Effector memory CD8-positive, alpha-beta T cell (primary cell): ENCODE data around the gene USP2.
A peak's percentile ranks its signal among the peaks of the same experiment; 100 is the strongest.

Experiments used
- ATAC-seq: fragments of 150-1000 bp; cut with Tn5 transposase; replicated peaks from 2 replicates; pipeline ENCODE4 v1.10.0; 2021; ENCODE audit warnings: mild to moderate bottlenecking, moderate library complexity
- DNase-seq, 3 experiments: peaks; one replicate each; pipeline ENCODE4 v3.0.0; 2021
- H3K27ac Mint-ChIP-seq, 2 donors: one replicate each; pipeline ENCODE4 v1.8.0; 2022; ENCODE audit warnings: mild to moderate bottlenecking in 2 of 2, mixed read lengths in 2 of 2, moderate library complexity in 2 of 2
- H3K27me3 Mint-ChIP-seq, 2 donors: one replicate each; pipeline ENCODE4 v1.8.0; 2022; ENCODE audit warnings: mixed read lengths in 2 of 2
- H3K36me3 Mint-ChIP-seq: one replicate; pipeline ENCODE4 v1.8.0; 2022; ENCODE audit warnings: mild to moderate bottlenecking, moderate library complexity, mixed read lengths; ENCODE audit not compliant: insufficient read depth
- H3K4me1 Mint-ChIP-seq, 2 donors: one replicate each; pipeline ENCODE4 v1.8.0; 2022; ENCODE audit warnings: low read depth in 2 of 2, mixed read lengths in 2 of 2
- H3K4me3 Mint-ChIP-seq, 2 donors: one replicate each; pipeline ENCODE4 v1.8.0; 2022; ENCODE audit warnings: mild to moderate bottlenecking in 2 of 2, mixed read lengths in 2 of 2, moderate library complexity in 2 of 2
- H3K9me3 Mint-ChIP-seq, 2 donors: one replicate each; pipeline ENCODE4 v1.8.0; 2022; ENCODE audit warnings: mixed read lengths in 2 of 2

Gene USP2

GRCh38 chr11:119337581-119338317, 43.7 kb downstream of the USP2 start:
- Mint-ChIP-seq H3K36me3 (peaks cover 15% of the 10 kb centered on the region), H3K27ac (no peak overlapping the region), H3K9me3 (no peaks in the 10 kb centered on the region), H3K4me1 (peaks cover 31 to 41% of the 10 kb centered on the region in 2 donors), H3K4me3 (no peak overlapping the region), H3K27me3 (peaks cover 23 to 40% of the 10 kb centered on the region in 2 donors)
- DNase-seq (no peak), ATAC-seq (no peak)

GRCh38 chr11:119336744-119337469, 44.6 kb downstream of the USP2 start:
- DNase-seq, result no peak
- ATAC-seq, result no peak
- peaks cover 15% of the 10 kb centered on the region for H3K36me3 Mint-ChIP-seq
- no peaks in the 10 kb centered on the region for H3K9me3 Mint-ChIP-seq
- peaks cover 19 to 32% of the 10 kb centered on the region in 2 donors for H3K27me3 Mint-ChIP-seq
- peak overlapping the region; percentile 68 to 98 for H3K4me3 Mint-ChIP-seq
- peak overlapping the region in 1 of 2 donors; percentile 56 for H3K27ac Mint-ChIP-seq
- H3K4me1 Mint-ChIP-seq, result peaks cover 31 to 41% of the 10 kb centered on the region in 2 donors

GRCh38 chr11:119335655-119336543, 45.6 kb downstream of the USP2 start:
- H3K4me1 Mint-ChIP-seq, result peaks cover 26 to 41% of the 10 kb centered on the region in 2 donors
- peak overlapping the region in 1 of 2 donors; percentile 60 for H3K27ac Mint-ChIP-seq
- DNase-seq, result no peak
- H3K27me3 Mint-ChIP-seq, result peaks cover 9 to 22% of the 10 kb centered on the region in 2 donors
- H3K4me3 Mint-ChIP-seq, result peak overlapping the region; percentile 94 to 98
- H3K9me3 Mint-ChIP-seq, result no peaks in the 10 kb centered on the region
- no peak for ATAC-seq
- peaks cover 15% of the 10 kb centered on the region for H3K36me3 Mint-ChIP-seq

GRCh38 chr11:119335091-119335654, 46.3 kb downstream of the USP2 start:
- H3K27me3 Mint-ChIP-seq, result peaks cover 12 to 23% of the 10 kb centered on the region in 2 donors
- peaks cover 15% of the 10 kb centered on the region for H3K36me3 Mint-ChIP-seq
- H3K27ac Mint-ChIP-seq, result peak overlapping the region; percentile 95 to 96
- ATAC-seq (no peak), DNase-seq (no peak)
- H3K4me3 Mint-ChIP-seq, result peak overlapping the region; percentile 94 to 98
- H3K9me3 Mint-ChIP-seq, result no peaks in the 10 kb centered on the region
- H3K4me1 Mint-ChIP-seq, result peaks cover 24 to 41% of the 10 kb centered on the region in 2 donors

GRCh38 chr11:119334174-119334930, 47.1 kb downstream of the USP2 start, which contains the start of gene RNF26:
RNF26 (plus strand) TSS chr11:119334527; CDS start chr11:119335123, 596 bp downstream.
- ATAC-seq, result peak; percentile 96
- peak; percentile 92 to 93 (median 93) for DNase-seq
- H3K4me3 Mint-ChIP-seq, result peak within 1 kb of the TSS; percentile 94 to 98
- H3K36me3 Mint-ChIP-seq, result peaks cover 14% of the 10 kb centered on the region
- peaks cover 24 to 40% of the 10 kb centered on the region in 2 donors for H3K4me1 Mint-ChIP-seq
- H3K27me3 Mint-ChIP-seq, result peaks cover 11 to 24% of the 10 kb centered on the region in 2 donors
- peak within 1 kb of the TSS; percentile 95 to 96 for H3K27ac Mint-ChIP-seq
- H3K9me3 Mint-ChIP-seq, result no peaks in the 10 kb centered on the region

- Mint-ChIP-seq H3K9me3 (no peaks in the 10 kb centered on the region), H3K4me3 (peak overlapping the region in 1 of 2 donors; percentile 94), H3K27ac (no peak overlapping the region), H3K27me3 (peaks cover 7 to 13% of the 10 kb centered on the region in 2 donors), H3K36me3 (peaks cover 11% of the 10 kb centered on the region), H3K4me1 (peaks cover 21 to 22% of the 10 kb centered on the region in 2 donors)
- DNase-seq (no peak), ATAC-seq (no peak)
Measured at GRCh38 chr11:119332111-119332765, 49.3 kb downstream of the USP2 start.

- H3K27ac Mint-ChIP-seq, result no peak overlapping the region
- no peak for ATAC-seq
- peaks cover 7 to 13% of the 10 kb centered on the region in 2 donors for H3K27me3 Mint-ChIP-seq
- peaks cover 7 to 12% of the 10 kb centered on the region in 2 donors for H3K4me1 Mint-ChIP-seq
- H3K4me3 Mint-ChIP-seq, result no peak overlapping the region
- H3K36me3 Mint-ChIP-seq, result peaks cover 11% of the 10 kb centered on the region
- DNase-seq, result no peak
- no peaks in the 10 kb centered on the region for H3K9me3 Mint-ChIP-seq
Measured at GRCh38 chr11:119330237-119330636, 51.3 kb downstream of the USP2 start.

- no peak for DNase-seq
- no peak for ATAC-seq
- Mint-ChIP-seq H3K4me1 (peaks cover 0 to 4% of the 10 kb centered on the region in 2 donors), H3K27ac (no peak overlapping the region), H3K9me3 (no peaks in the 10 kb centered on the region), H3K4me3 (no peak overlapping the region), H3K36me3 (peaks cover 2% of the 10 kb centered on the region), H3K27me3 (peaks cover 7 to 13% of the 10 kb centered on the region in 2 donors)
Measured at GRCh38 chr11:119329320-119329719, 52.2 kb downstream of the USP2 start.

- no peak for ATAC-seq
- Mint-ChIP-seq H3K4me3 (no peak overlapping the region), H3K36me3 (peaks cover 10% of the 10 kb centered on the region), H3K27ac (no peak overlapping the region), H3K9me3 (no peaks in the 10 kb centered on the region), H3K4me1 (peaks cover 16 to 18% of the 10 kb centered on the region in 2 donors), H3K27me3 (peaks cover 3 to 6% of the 10 kb centered on the region in 2 donors)
- DNase-seq, result no peak
Measured at GRCh38 chr11:119324189-119324588, 57.3 kb downstream of the USP2 start.

GRCh38 chr11:119323532-119324033, 57.9 kb downstream of the USP2 start:
- no peaks in the 10 kb centered on the region for H3K9me3 Mint-ChIP-seq
- H3K4me3 Mint-ChIP-seq, result no peak overlapping the region
- H3K27ac Mint-ChIP-seq, result peak overlapping the region in 1 of 2 donors; percentile 9
- peaks cover 18 to 21% of the 10 kb centered on the region in 2 donors for H3K4me1 Mint-ChIP-seq
- H3K27me3 Mint-ChIP-seq, result peaks cover 10 to 11% of the 10 kb centered on the region in 2 donors
- peaks cover 13% of the 10 kb centered on the region for H3K36me3 Mint-ChIP-seq
- peak; percentile 73 to 80 (median 80) for DNase-seq
- ATAC-seq, result no peak

- Mint-ChIP-seq H3K27ac (no peak overlapping the region), H3K27me3 (peaks cover 12% of the 10 kb centered on the region in 2 donors), H3K9me3 (no peaks in the 10 kb centered on the region), H3K36me3 (peaks cover 13% of the 10 kb centered on the region), H3K4me1 (peaks cover 18 to 22% of the 10 kb centered on the region in 2 donors), H3K4me3 (no peak overlapping the region)
- DNase-seq (no peak), ATAC-seq (no peak)
Measured at GRCh38 chr11:119322921-119323531, 58.5 kb downstream of the USP2 start.
